SU-DHL-6 (cell line): ENCODE data around the gene JAK1.
"Not testable (repeated sequence)": the region's sequence is repeated elsewhere in the genome, so short reads cannot be mapped to it uniquely, and the experiment has no call there.

Experiments
- H2AFZ ChIP-seq: fragments of 200-600 bp; sonication (generic); 2 replicates; pipeline ENCODE4 v1.6.1; 2014; ENCODE audit warnings: low read depth, mild to moderate bottlenecking, moderate library complexity, mixed read lengths, antibody characterized with exemption, low read length; ENCODE audit not compliant: severe bottlenecking
- H3F3A ChIP-seq: fragments of 200-600 bp; shearing (Covaris generic); 2 replicates; pipeline ENCODE4 v1.6.0; 2016; ENCODE audit warnings: antibody characterized with exemption, mild to moderate bottlenecking; ENCODE audit not compliant: insufficient read depth
- H3K27ac ChIP-seq: fragments of 200-600 bp; sonication (generic); 2 replicates; pipeline ENCODE4 v1.5.1; 2016; ENCODE audit warnings: low read depth, mild to moderate bottlenecking, low read length, moderate library complexity, mixed read lengths
- H3K27me3 ChIP-seq: fragments of 200-600 bp; sonication (generic), shearing (Covaris generic); 2 replicates; pipeline ENCODE4 v1.6.0; 2014; ENCODE audit warnings: mild to moderate bottlenecking, low read length
- H3K36me3 ChIP-seq: fragments of 200-600 bp; sonication (generic); 2 replicates; pipeline ENCODE4 v1.6.1; 2014; ENCODE audit warnings: mild to moderate bottlenecking, low read length, mixed read lengths
- H3K4me2 ChIP-seq: fragments of 300-600, 200-600 bp; shearing (Covaris generic), sonication (generic); 2 replicates; pipeline ENCODE4 v1.6.0; 2014; ENCODE audit warnings: low read length, low read depth, mild to moderate bottlenecking; ENCODE audit not compliant: poor library complexity, severe bottlenecking
- H3K4me3 ChIP-seq: fragments of 200-600 bp; sonication (generic); 2 replicates; pipeline ENCODE4 v1.5.1; 2014; ENCODE audit warnings: antibody characterized with exemption, low read length, mild to moderate bottlenecking, mixed read lengths; ENCODE audit not compliant: insufficient read depth, poor library complexity, severe bottlenecking
- H3K79me2 ChIP-seq: fragments of 200-600 bp; sonication (generic); 2 replicates; pipeline ENCODE4 v1.6.1; 2014; ENCODE audit warnings: mild to moderate bottlenecking, low read length, moderate library complexity; ENCODE audit not compliant: insufficient read depth
- H3K9ac ChIP-seq: fragments of 200-600 bp; sonication (generic); 2 replicates; pipeline ENCODE4 v1.7.0; 2014; ENCODE audit warnings: mild to moderate bottlenecking, low read length
- H3K9me2 ChIP-seq: fragments of 200-600 bp; sonication (generic); replicated peaks from 2 replicates; pipeline ENCODE4 v1.6.1; 2014; ENCODE audit warnings: low read length; ENCODE audit not compliant: insufficient read depth
- H3K9me3 ChIP-seq: fragments of 200-600 bp; sonication (generic); 2 replicates; pipeline ENCODE4 v1.6.1; 2014; ENCODE audit warnings: low read length, mixed read lengths; ENCODE audit not compliant: insufficient read depth
- H4K20me1 ChIP-seq: fragments of 200-600 bp; sonication (generic); 2 replicates; pipeline ENCODE4 v1.6.1; 2014; ENCODE audit warnings: low read depth, mild to moderate bottlenecking, antibody characterized with exemption, low read length, moderate library complexity, mixed read lengths
- CTCF ChIP-seq: fragments of 200-600 bp; sonication (generic); IDR thresholded peaks from one replicate; pipeline ENCODE4 v1.5.1; 2017; ENCODE audit warnings: antibody characterized with exemption, mild to moderate bottlenecking, low read length, moderate library complexity; ENCODE audit not compliant: insufficient read depth, poor library complexity, severe bottlenecking
- EZH2phosphoT487 ChIP-seq: fragments of 200-600 bp; sonication (generic), shearing (Covaris generic); conservative IDR thresholded peaks from 2 replicates; pipeline ENCODE4 v1.6.1; 2018; ENCODE audit warnings: mild to moderate bottlenecking, antibody characterized with exemption, low read length, moderate library complexity, mixed read lengths

The JAK1 gene

GRCh38 chr1:65001231-65001792 lies 35.0 kb upstream of the JAK1 start:
- TF ChIP-seq CTCF (no peak), EZH2phosphoT487 (no peak)
- Histone ChIP-seq H3K36me3 (no peaks in the 10 kb centered on the region), H2AFZ (no peak overlapping the region), H3K9me2 (no peaks in the 10 kb centered on the region), H3K9me3 (no peaks in the 10 kb centered on the region), H3F3A (no peaks in the 10 kb centered on the region), H3K27ac (no peak overlapping the region), H3K4me2 (no peak overlapping the region), H4K20me1 (no peaks in the 10 kb centered on the region), H3K4me3 (no peak overlapping the region), H3K79me2 (no peaks in the 10 kb centered on the region), H3K9ac (no peak overlapping the region), H3K27me3 (no peaks in the 10 kb centered on the region)

GRCh38 chr1:64998425-64998948 lies 32.1 kb upstream of the JAK1 start:
- not testable (repeated sequence) for H3K79me2 ChIP-seq, H4K20me1 ChIP-seq, H3K27me3 ChIP-seq, H3K4me2 ChIP-seq, H3K9ac ChIP-seq, H3K36me3 ChIP-seq, H3K4me3 ChIP-seq, H2AFZ ChIP-seq, H3F3A ChIP-seq, H3K9me2 ChIP-seq, H3K27ac ChIP-seq, H3K9me3 ChIP-seq

- Histone ChIP-seq H3K79me2 (no peaks in the 10 kb centered on the region), H3K4me2 (no peak overlapping the region), H3K27me3 (no peaks in the 10 kb centered on the region), H3F3A (no peaks in the 10 kb centered on the region), H3K4me3 (no peak overlapping the region), H3K9me3 (no peaks in the 10 kb centered on the region), H3K27ac (no peak overlapping the region), H3K9me2 (no peaks in the 10 kb centered on the region), H3K36me3 (no peaks in the 10 kb centered on the region), H3K9ac (no peak overlapping the region), H4K20me1 (no peaks in the 10 kb centered on the region), H2AFZ (no peak overlapping the region)
- TF ChIP-seq CTCF (no peak), EZH2phosphoT487 (no peak)
Observed at GRCh38 chr1:64996541-64997257, 30.4 kb upstream of the JAK1 start.

- H3K9me2 ChIP-seq = no peaks in the 10 kb centered on the region
- no peak overlapping the region for H3K27ac ChIP-seq
- no peaks in the 10 kb centered on the region for H3F3A ChIP-seq
- H3K4me2 ChIP-seq = no peak overlapping the region
- H2AFZ ChIP-seq = no peak overlapping the region
- H3K4me3 ChIP-seq = no peak overlapping the region
- no peaks in the 10 kb centered on the region for H3K9me3 ChIP-seq
- H3K9ac ChIP-seq = no peak overlapping the region
- no peaks in the 10 kb centered on the region for H3K79me2 ChIP-seq
- H4K20me1 ChIP-seq = no peaks in the 10 kb centered on the region
- TF ChIP-seq CTCF (no peak), EZH2phosphoT487 (no peak)
- no peaks in the 10 kb centered on the region for H3K36me3 ChIP-seq
- no peaks in the 10 kb centered on the region for H3K27me3 ChIP-seq
Observed at GRCh38 chr1:64995316-64995715, 29.0 kb upstream of the JAK1 start.
